GM19467 (cell line): ENCODE results near the gene NTRK2.

ENCODE experiments used
- ATAC-seq: cut with Tn5 transposase; IDR thresholded peaks from one replicate; pipeline ENCODE4 v1.9.1; 2021; ENCODE audit warnings: mild to moderate bottlenecking, moderate library complexity; ENCODE audit not compliant: unreplicated experiment

The NTRK2 gene

GRCh38 chr9:85004818-85005413 is 335.4 kb downstream of the NTRK2 start:
- ATAC-seq: no peak

GRCh38 chr9:85007748-85008147 is 338.2 kb downstream of the NTRK2 start:
- ATAC-seq: no peak

GRCh38 chr9:85008215-85008614 is 338.7 kb downstream of the NTRK2 start:
- no peak for ATAC-seq

- ATAC-seq: peak; percentile 87
Observed at GRCh38 chr9:85009251-85009650, 339.7 kb downstream of the NTRK2 start.

GRCh38 chr9:85013703-85014102 is 344.2 kb downstream of the NTRK2 start:
- ATAC-seq: no peak

GRCh38 chr9:85014292-85014691 is 344.8 kb downstream of the NTRK2 start:
- no peak for ATAC-seq

GRCh38 chr9:85016384-85017006 is 347.0 kb downstream of the NTRK2 start:
- no peak for ATAC-seq

GRCh38 chr9:85020791-85021190 is 351.3 kb downstream of the NTRK2 start:
- no peak for ATAC-seq

GRCh38 chr9:85021686-85022085 is 352.2 kb downstream of the NTRK2 start:
- ATAC-seq: no peak

GRCh38 chr9:85024374-85024773 is 354.8 kb downstream of the NTRK2 start:
- no peak for ATAC-seq

GRCh38 chr9:85025638-85026037 is 356.1 kb downstream of the NTRK2 start:
- ATAC-seq: no peak

- no peak for ATAC-seq
Observed at GRCh38 chr9:85027870-85028269, 358.3 kb downstream of the NTRK2 start.

GRCh38 chr9:85030316-85030715 is 360.8 kb downstream of the NTRK2 start:
- no peak for ATAC-seq

GRCh38 chr9:85036496-85036895 is 367.0 kb downstream of the NTRK2 start:
- no peak for ATAC-seq

- no peak for ATAC-seq
Observed at GRCh38 chr9:85038061-85038460, 368.5 kb downstream of the NTRK2 start.

GRCh38 chr9:85038824-85039608 is 369.5 kb downstream of the NTRK2 start:
- no peak for ATAC-seq

GRCh38 chr9:85040146-85040545 is 370.6 kb downstream of the NTRK2 start:
- ATAC-seq: no peak

- ATAC-seq: no peak
Observed at GRCh38 chr9:85040821-85041465, 371.4 kb downstream of the NTRK2 start.

GRCh38 chr9:85041466-85042137 is 372.1 kb downstream of the NTRK2 start:
- ATAC-seq: no peak

- ATAC-seq: no peak
Observed at GRCh38 chr9:85042981-85043647, 373.6 kb downstream of the NTRK2 start.

- ATAC-seq: no peak
Observed at GRCh38 chr9:85045271-85045670, 375.7 kb downstream of the NTRK2 start.
